AG09319 (cell line): ENCODE measurements around the gene BCAN.

Experiments
- DNase-seq: peaks from one replicate; pipeline ENCODE4 v3.0.0-alpha.2; 2010; ENCODE audit warnings: low read depth; ENCODE audit errors: extremely low read depth
- CTCF ChIP-seq: IDR thresholded peaks from 2 replicates; pipeline ENCODE4 v1.5.1; 2011; ENCODE audit warnings: low read depth, mild to moderate bottlenecking, inconsistent platforms, low read length, moderate library complexity

The BCAN gene

GRCh38 chr1:156684227-156684782 is 42.4 kb downstream of the BCAN start:
- no peak for DNase-seq
- TF ChIP-seq CTCF: no peak; the same call in 1 of the 2 replicates

GRCh38 chr1:156689035-156689952 is 47.4 kb downstream of the BCAN start:
- no peak for DNase-seq
- peak; percentile 94 for TF ChIP-seq CTCF

- no peak for TF ChIP-seq CTCF
- DNase-seq: no peak
These were observed 48.2 kb downstream of the BCAN start for GRCh38 chr1:156689953-156690674.

- no peak for DNase-seq
- TF ChIP-seq CTCF: no peak
These were observed 48.7 kb downstream of the BCAN start for GRCh38 chr1:156690675-156691036.

- DNase-seq: no peak
These were observed 49.3 kb downstream of the BCAN start for GRCh38 chr1:156691191-156691590.

GRCh38 chr1:156691665-156692440 is 49.9 kb downstream of the BCAN start:
- TF ChIP-seq CTCF: peak; percentile 28
- DNase-seq: no peak

More at GRCh38 chr1:156691191-156691590, 49.3 kb downstream of the BCAN start:
- TF ChIP-seq CTCF: no peak
